ENCODE measurements around the gene TMEM240.
"Not testable (repeated sequence)": the region's sequence is repeated elsewhere in the genome, so short reads cannot be mapped to it uniquely, and the experiment has no call there.

The TMEM240 gene

DNA sequence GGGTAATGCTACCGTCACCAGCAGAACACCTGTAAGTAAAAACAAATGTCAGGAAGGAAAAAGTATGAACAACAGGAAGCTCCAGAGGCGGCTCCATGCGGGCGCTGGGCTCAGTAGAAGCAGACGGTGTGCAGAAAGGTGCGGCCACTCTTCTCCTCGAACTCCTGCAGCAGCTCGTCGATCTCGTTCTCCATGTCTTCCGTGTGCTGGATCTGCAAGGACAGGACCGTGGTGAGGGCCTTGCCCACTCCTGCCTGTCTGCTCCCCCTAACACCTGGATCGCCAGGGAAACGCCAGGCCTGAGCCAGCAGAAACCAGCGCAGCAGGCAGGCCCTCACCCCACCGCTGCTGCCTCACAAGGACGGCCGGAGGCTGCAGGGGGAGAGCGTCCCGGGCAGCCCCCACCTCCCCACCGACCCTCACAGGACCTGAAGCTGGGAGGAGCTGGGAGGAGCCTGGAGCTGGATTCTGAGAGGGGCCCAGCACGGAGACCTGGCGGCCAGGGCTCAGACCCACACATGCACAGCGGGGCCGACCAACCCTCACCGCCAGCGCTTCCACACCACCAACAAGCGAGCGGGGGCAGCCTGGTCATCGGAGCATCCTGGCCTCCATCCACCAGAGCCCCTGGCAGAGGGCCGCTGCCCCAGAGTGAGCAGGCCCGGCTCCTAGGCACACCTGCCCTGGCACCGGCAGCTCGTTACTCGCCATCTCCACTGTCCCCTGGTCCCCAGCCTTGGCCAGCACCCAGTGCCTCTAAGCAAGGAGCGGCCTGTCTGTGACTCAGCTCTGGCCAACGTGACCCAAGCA, 1.7 kb upstream of the TMEM240 start:
- FAIRE-seq (no peak), DNase-seq (ENCODE audit: insufficient read length, low spot score) (no peak)

DNA sequence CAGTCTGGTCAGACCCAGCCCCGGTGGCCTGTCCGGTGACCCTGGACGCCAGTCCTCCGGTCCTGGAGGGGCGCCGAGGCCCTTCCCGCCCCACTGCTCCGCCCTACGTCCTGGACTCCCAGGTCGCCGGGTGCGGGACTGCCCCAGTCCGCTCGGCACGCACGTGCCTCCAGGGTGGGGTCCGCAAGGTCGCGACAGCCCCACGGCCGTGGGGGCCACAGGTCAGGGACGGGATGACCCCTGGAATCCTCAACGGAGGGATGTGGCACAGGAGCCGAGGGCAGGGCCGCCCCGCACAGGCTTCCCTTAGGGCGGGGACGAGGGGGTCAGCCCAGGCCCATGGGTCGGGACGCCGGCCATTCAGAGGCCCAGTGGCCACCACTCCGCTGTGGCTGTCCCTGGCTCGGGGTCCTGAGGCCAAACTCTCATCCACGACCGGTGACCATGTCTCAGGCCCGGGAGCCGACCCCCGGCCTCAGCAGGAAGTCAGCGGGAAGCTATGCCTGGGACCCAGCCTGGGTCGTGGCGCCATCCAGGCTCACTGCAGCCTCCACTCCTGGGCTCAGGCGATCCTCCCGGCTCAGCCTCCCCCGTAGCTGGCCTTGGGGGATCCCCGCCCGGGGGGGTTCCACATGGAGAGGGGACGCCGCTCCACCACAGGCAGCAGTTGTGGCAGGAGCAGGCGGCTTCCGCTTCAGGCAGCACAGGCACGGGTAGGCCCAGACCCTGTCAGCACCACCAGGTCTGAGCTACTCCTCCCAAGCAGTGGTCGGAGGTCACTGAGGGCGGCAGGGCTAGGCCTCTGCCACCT, 599 bp upstream of the TMEM240 start:
- no peak for DNase-seq (ENCODE audit: insufficient read length, low spot score)
- no peak for FAIRE-seq

GRCh38 chr1:1539310-1540089, 924 bp downstream of the TMEM240 start:
- DNase-seq (ENCODE audit: insufficient read length, low spot score) (peak; percentile 19), FAIRE-seq (peak; percentile 69)

- FAIRE-seq (no peak), DNase-seq (ENCODE audit: insufficient read length, low spot score) (no peak)
Measured at GRCh38 chr1:1538989-1539309, 1.5 kb downstream of the TMEM240 start.

- no peak for FAIRE-seq
Measured at GRCh38 chr1:1538334-1538733, 2.1 kb downstream of the TMEM240 start.

DNA sequence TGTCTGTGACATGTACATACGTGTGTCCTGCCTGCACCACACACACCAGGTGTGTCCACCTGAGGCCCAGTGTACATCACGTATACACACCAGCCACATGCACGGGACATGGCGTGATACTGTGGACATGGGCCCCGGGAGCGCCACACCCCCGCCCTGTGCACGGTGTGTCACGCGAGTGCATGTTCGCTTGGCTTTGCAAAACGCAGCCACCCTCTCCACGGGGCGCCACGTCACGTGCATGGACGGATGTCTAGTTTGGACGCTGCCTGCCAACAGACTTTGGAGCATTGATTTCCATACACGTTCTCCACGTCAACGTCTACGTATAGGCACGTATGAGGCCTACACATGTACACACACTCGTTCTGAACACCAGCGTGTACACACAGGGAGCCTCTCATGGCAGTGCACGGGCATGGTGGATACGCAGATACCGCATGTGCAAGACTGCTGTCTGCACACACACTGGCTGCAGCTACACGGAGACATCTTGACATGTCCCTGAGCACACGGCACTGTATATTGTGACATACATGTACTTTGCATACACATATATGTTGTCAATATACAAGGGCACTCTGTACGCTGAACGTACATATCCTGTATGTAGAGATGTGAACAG, 2.7 kb downstream of the TMEM240 start:
- FAIRE-seq (peak; percentile 72), DNase-seq (ENCODE audit: insufficient read length, low spot score) (no peak)

More at GRCh38 chr1:1538334-1538733, 2.1 kb downstream of the TMEM240 start:
- DNase-seq (ENCODE audit: insufficient read length, low spot score) = no peak

- DNase-seq (ENCODE audit: insufficient read length, low spot score) = no peak
- no peak for FAIRE-seq
Measured at GRCh38 chr1:1536938-1537546, 3.4 kb downstream of the TMEM240 start.

DNA sequence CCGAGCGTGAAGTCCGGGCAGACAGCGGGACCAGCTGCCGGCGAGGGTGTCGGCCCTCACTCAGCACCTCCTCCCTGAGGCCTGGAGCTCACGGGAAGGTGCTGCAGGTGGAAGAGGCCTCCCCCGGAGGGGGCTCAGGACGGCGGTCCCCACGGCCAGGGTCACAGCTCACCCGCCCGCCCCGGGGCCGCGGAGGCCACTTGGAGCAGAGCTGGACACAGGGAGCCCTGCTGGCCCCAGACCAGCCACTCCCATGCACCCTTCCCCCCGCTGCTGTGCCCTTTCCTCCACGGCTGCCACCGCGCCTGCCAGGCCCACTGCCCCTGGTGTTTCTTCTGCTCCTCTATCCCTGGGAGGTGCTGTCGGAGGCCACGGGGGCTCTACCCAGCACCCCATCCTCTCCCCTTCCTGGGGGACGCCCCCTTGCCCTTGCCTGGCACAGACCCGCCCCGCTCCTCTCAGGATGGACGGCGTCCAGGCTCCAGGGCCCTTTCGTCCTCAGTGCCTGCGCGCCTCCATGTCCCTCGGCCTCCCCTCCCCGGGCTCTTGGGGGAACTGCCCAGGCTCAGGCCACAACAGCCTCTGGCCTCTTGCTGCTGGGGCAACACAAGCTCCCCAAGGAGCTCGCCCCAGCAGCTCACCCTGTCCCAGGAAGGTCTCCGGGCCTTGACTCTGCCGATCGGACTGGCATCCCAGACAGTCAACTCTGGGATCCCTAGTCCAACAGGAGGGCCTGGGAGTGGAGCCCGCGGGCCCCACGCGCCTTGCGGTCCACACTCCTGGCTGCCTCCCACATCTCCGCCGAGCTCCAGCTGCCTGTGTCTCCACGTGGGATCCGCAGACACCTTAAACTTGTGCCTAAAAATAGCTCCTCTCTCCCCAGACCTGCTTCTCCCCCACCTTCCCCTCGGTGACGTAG, 4.1 kb downstream of the TMEM240 start:
- DNase-seq (ENCODE audit: insufficient read length, low spot score) (no peak), FAIRE-seq (no peak)

DNA sequence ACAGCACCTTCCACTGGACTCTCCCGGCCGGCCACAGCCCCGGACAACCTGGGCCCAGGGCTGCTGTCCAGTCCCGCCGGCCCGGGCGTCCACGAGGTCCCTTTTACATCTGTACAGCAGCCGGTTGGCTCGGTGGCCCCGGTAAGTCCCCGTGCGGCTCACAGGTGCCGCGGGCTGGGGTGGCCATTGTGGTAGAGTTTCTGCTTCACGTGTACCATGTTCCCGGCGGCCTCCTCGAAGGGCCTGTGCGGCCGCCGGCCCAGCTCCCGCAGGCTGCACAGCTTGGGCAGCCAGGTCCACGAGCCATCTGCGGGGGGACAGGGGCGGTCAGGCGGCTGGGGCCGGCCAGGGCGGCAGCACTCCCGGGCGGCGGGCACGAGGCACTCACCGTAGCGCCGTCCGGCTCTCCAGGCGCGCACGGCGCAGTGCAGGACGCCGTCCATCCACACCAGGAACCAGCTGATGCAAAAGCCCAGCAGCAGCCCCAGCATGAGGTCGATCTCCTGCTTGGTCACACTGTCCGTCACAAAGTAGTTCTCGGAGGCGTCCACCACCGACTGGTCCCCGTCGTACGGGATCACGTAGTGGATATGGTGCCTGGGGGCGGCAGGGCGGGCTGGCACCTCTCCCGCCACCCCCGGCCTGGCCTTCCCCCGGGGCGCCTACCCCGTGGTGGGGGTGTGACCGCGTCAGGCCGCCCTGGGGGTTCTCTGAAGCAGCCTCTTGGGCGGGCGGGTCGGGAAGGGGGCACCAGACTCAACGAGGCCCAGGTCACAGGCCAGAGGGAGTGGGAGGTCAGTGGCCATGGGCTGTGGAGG, 5.0 kb downstream of the TMEM240 start:
- DNase-seq (ENCODE audit: insufficient read length, low spot score) (no peak), FAIRE-seq (no peak)

DNA sequence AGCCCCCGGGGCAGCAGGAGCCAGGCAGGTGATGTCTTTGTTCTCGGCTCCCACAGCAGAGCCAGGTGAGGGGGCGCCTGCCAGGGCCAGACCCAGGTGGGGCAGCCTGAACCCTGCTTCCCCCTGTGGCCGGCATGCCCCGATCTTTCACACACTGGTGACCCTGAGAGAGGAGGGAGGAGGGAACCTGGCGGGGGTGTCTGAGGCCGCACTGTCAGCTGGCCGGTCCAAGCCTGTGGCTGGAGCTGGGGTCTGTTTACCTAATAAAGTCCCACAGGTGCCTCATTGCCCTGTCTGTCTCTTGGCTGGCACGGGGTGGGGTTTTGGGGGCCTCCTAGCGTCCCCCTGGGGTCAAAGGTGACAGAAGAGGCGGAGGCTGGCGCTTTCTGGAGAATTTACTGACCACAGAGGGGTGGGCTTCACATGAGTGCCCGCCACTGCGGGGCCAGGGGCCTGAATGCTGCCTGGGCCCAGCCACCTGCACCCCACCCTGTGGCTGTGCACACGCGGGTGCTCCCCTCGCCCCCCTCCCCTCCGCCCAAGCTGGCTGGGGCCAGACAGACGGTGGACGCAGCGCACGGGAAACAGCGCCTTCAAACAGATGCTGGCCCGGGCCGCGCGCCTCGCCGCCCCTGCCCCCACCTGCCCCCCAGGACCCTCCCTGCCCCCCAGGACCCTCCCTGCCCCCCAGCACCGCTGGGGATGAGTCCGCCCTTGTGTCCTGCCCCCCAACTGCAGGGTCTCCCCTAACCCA, 5.8 kb downstream of the TMEM240 start:
- no peak for DNase-seq (ENCODE audit: insufficient read length, low spot score)
- FAIRE-seq = no peak

- FAIRE-seq; DNase-seq (ENCODE audit: insufficient read length, low spot score): not testable (repeated sequence)
Measured at GRCh38 chr1:1533894-1534291, 6.5 kb downstream of the TMEM240 start.

DNA sequence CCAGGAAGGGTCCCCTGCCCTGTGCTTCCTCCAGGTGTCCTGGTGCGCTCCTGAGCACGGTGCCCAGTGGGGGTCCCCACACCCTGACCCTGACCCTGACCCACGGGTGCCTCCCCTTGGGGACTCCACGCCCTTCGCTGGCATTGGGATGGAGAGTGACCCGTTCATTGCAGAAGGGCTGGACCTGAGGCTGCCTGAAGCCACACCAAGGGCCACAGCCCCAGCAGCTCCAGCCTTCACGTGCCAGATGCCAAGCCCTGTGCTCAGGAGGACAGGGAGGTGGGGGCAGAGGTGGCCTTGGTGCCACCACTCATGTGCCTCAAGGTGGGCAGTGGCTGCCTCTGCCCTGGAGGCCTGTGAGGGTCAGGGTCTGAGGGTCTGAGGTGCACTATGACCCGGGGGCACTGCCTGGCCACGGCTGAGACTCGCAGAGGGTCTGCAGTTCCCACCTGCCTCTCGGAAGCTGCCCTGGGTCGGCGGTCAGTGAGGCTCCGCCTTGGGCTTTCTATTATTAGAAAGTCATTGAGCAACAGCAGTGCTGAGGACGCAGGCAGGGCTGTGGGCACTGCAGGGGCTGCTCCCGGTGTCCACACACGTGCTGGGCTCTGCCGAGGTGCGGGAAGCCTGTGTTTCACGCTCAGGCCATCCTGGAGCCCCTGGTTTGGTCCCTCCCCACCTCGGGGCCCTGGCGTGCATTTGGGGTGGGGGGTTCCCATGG, 7.1 kb downstream of the TMEM240 start:
- not testable (repeated sequence) for FAIRE-seq; DNase-seq (ENCODE audit: insufficient read length, low spot score)

GRCh38 chr1:1531947-1532346, 8.5 kb downstream of the TMEM240 start:
- no peak for FAIRE-seq

GRCh38 chr1:1529936-1530335, 10.5 kb downstream of the TMEM240 start:
- FAIRE-seq = no peak
- DNase-seq (ENCODE audit: insufficient read length, low spot score) = no peak

More at GRCh38 chr1:1531947-1532346, 8.5 kb downstream of the TMEM240 start:
- no peak for DNase-seq (ENCODE audit: insufficient read length, low spot score)

DNA sequence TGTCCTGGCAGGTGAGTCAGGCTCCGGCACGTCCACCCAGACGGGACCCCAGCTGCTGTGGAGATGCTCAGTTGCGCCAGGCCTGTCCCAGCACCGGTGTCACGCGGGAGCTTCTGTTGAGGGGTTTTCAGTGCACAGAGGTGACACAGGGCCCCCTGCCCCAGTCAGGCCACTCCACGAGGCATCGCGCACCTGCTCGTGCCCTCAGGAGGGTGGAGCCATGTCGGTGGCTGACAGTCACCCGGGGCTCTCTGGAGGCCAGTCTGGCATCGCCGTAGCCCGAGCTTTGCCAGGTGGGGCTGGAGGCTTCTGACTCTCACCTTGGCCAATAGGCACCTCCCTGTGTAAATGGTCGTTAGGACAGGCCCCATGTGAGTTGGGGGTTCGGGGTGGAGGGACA, 11.1 kb downstream of the TMEM240 start:
- FAIRE-seq (no peak), DNase-seq (ENCODE audit: insufficient read length, low spot score) (no peak)

GRCh38 chr1:1528301-1529267, 11.8 kb downstream of the TMEM240 start:
- no peak for DNase-seq (ENCODE audit: insufficient read length, low spot score)
- FAIRE-seq = no peak

Measured in HTR-8/SVneo (cell line).